Astrocyte (in vitro differentiated cells and primary cell): ENCODE results near the gene TBC1D5. TPM values are rescaled to one million over a fixed set of nuclear protein-coding genes. Genes with fewer than 3 reads are reported as not detected.

Experiments
- DNase-seq: peaks from one replicate; pipeline ENCODE4 v3.0.0-alpha.2; 2010; ENCODE audit warnings: low read depth
- FAIRE-seq: peaks from 2 replicates; lab custom pipeline; 2011; peaks lifted over from hg19 to GRCh38; lab: Jason Lieb, UNC
- H2AFZ ChIP-seq: 2 replicates; pipeline ENCODE4 v1.6.0; 2012; ENCODE audit warnings: low read depth, low read length, inconsistent platforms
- H3K27ac ChIP-seq: 2 replicates; pipeline ENCODE4 v1.5.1; 2011; ENCODE audit warnings: low read depth, low read length, inconsistent platforms
- H3K27me3 ChIP-seq: 2 replicates; pipeline ENCODE4 v1.6.0; 2011; ENCODE audit warnings: low read length, inconsistent platforms; ENCODE audit not compliant: insufficient read depth
- H3K36me3 ChIP-seq: 2 replicates; pipeline ENCODE4 v1.5.1; 2011; ENCODE audit warnings: low read length, inconsistent platforms; ENCODE audit not compliant: insufficient read depth
- H3K4me1 ChIP-seq: 2 replicates; pipeline ENCODE4 v1.5.1; 2011; ENCODE audit warnings: low read length, inconsistent platforms; ENCODE audit not compliant: insufficient read depth
- H3K4me2 ChIP-seq: 2 replicates; pipeline ENCODE4 v1.6.0; 2012; ENCODE audit warnings: low read length, inconsistent platforms
- H3K4me3 ChIP-seq: 2 replicates; pipeline ENCODE4 v1.5.1; 2011; ENCODE audit warnings: low read depth, mild to moderate bottlenecking, low read length, inconsistent platforms; ENCODE audit not compliant: insufficient read depth
- H3K79me2 ChIP-seq: 2 replicates; pipeline ENCODE4 v1.6.0; 2012; ENCODE audit warnings: mild to moderate bottlenecking, low read length, inconsistent platforms; ENCODE audit not compliant: insufficient read depth
- H3K9ac ChIP-seq: 2 replicates; pipeline ENCODE4 v1.6.0; 2012; ENCODE audit warnings: mild to moderate bottlenecking, low read length, inconsistent platforms
- H3K9me3 ChIP-seq: 2 replicates; pipeline ENCODE4 v1.5.1; 2012; ENCODE audit warnings: low read depth, mild to moderate bottlenecking, low read length, inconsistent platforms; ENCODE audit not compliant: insufficient read depth
- H4K20me1 ChIP-seq: 2 replicates; pipeline ENCODE4 v1.6.0; 2012; ENCODE audit warnings: low read length, inconsistent platforms; ENCODE audit not compliant: insufficient read depth
- H3K27ac Mint-ChIP-seq: one replicate; pipeline ENCODE4 v1.8.0; 2021; ENCODE audit warnings: mild to moderate bottlenecking, mixed read lengths; ENCODE audit not compliant: unreplicated experiment
- H3K27me3 Mint-ChIP-seq: one replicate; pipeline ENCODE4 v1.8.0; 2021; ENCODE audit warnings: low read depth, mixed read lengths; ENCODE audit not compliant: unreplicated experiment
- H3K36me3 Mint-ChIP-seq: one replicate; pipeline ENCODE4 v1.8.0; 2021; ENCODE audit warnings: low read depth, mixed read lengths; ENCODE audit not compliant: unreplicated experiment
- H3K4me1 Mint-ChIP-seq: one replicate; pipeline ENCODE4 v1.8.0; 2021; ENCODE audit warnings: low read depth, mixed read lengths; ENCODE audit not compliant: unreplicated experiment
- H3K4me3 Mint-ChIP-seq: one replicate; pipeline ENCODE4 v1.8.0; 2021; ENCODE audit warnings: mild to moderate bottlenecking, moderate library complexity, mixed read lengths; ENCODE audit not compliant: unreplicated experiment
- H3K9me3 Mint-ChIP-seq: one replicate; pipeline ENCODE4 v1.8.0; 2021; ENCODE audit warnings: mild to moderate bottlenecking, mixed read lengths; ENCODE audit not compliant: unreplicated experiment
- EZH2 ChIP-seq: IDR thresholded peaks from 2 replicates; pipeline ENCODE4 v1.6.1; 2012; ENCODE audit warnings: mild to moderate bottlenecking, low read length, inconsistent platforms; ENCODE audit not compliant: insufficient read depth
- total RNA-seq: library from RNA; stranded (reverse); gene quantifications from 2 replicates; pipeline ENCODE4 v1.2.1, GENCODE V29; 2021
- TF ChIP-seq, protein P1 (sequence below): IDR thresholded peaks from 2 replicates; pipeline ENCODE4 v1.5.1; 2011; ENCODE audit warnings: low read depth, mild to moderate bottlenecking, inconsistent platforms, low read length, moderate library complexity; ENCODE audit not compliant: insufficient read depth

TBC1D5 gene
- total RNA-seq, 1 donor from 2014 or later = 23.0 TPM

DNA sequence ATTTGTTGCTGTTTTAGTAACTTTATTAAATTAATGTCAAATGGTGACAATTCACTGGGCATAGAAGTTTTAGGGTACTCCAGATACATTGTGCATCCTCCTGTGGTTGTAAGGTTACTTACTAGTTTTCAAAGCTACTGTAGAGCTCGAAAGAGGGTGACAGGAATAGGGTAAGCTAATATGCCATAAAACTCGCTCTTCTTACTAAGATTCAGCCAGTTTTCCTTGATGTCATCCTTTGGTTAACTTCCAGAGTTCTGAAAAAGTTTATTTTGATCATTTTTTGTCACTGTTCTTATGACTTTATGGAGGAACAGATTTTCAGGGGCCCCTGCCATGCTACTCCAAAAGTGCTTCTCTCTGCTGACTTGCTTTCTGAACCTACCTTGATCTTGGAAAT is 522.8 kb downstream of the TBC1D5 start:
- H3K79me2 ChIP-seq = no peaks in the 10 kb centered on the region
- DNase-seq (no peak), FAIRE-seq (no peak)
- no peak overlapping the region for H3K4me3 Mint-ChIP-seq
- H3K9ac ChIP-seq = no peak overlapping the region
- H4K20me1 ChIP-seq = no peaks in the 10 kb centered on the region
- H3K4me1 Mint-ChIP-seq = no peaks in the 10 kb centered on the region
- peaks cover 3% of the 10 kb centered on the region for H3K36me3 Mint-ChIP-seq
- H3K4me2 ChIP-seq = no peak overlapping the region
- no peak overlapping the region for H2AFZ ChIP-seq
- TF ChIP-seq, protein P1, sequence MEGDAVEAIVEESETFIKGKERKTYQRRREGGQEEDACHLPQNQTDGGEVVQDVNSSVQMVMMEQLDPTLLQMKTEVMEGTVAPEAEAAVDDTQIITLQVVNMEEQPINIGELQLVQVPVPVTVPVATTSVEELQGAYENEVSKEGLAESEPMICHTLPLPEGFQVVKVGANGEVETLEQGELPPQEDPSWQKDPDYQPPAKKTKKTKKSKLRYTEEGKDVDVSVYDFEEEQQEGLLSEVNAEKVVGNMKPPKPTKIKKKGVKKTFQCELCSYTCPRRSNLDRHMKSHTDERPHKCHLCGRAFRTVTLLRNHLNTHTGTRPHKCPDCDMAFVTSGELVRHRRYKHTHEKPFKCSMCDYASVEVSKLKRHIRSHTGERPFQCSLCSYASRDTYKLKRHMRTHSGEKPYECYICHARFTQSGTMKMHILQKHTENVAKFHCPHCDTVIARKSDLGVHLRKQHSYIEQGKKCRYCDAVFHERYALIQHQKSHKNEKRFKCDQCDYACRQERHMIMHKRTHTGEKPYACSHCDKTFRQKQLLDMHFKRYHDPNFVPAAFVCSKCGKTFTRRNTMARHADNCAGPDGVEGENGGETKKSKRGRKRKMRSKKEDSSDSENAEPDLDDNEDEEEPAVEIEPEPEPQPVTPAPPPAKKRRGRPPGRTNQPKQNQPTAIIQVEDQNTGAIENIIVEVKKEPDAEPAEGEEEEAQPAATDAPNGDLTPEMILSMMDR = no peak
- no peak for TF ChIP-seq EZH2
- no peaks in the 10 kb centered on the region for H3K9me3 Mint-ChIP-seq
- H3K4me1 ChIP-seq = no peaks in the 10 kb centered on the region
- no peaks in the 10 kb centered on the region for H3K27me3 ChIP-seq
- H3K27ac Mint-ChIP-seq = no peak overlapping the region
- H3K27me3 Mint-ChIP-seq = no peaks in the 10 kb centered on the region
- no peaks in the 10 kb centered on the region for H3K9me3 ChIP-seq
- H3K27ac ChIP-seq = no peak overlapping the region
- H3K4me3 ChIP-seq = no peak overlapping the region
- no peaks in the 10 kb centered on the region for H3K36me3 ChIP-seq

DNA sequence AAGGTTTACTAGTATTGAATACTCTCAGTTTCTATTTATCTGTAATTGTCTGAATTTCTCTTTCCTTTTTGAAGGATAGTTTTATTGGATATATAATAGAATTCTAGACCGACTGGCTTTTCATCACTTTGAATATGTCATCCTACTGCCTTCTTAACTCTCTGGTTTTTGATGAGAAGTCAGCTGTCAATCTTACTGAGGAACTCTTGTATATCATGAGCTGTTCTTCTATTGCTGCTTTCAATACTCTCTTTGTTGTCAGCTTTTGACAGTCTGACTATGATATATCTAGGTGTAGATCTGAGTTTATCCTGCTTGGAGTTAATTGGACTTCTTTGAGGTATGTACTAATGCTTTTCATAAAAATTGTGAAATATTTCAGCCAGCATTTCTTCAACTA is 523.8 kb downstream of the TBC1D5 start:
- Histone ChIP-seq H3K27ac (no peak overlapping the region), H3K4me1 (no peaks in the 10 kb centered on the region), H2AFZ (no peak overlapping the region), H3K9me3 (no peaks in the 10 kb centered on the region), H3K4me3 (no peak overlapping the region), H3K79me2 (no peaks in the 10 kb centered on the region), H3K9ac (no peak overlapping the region), H3K27me3 (no peaks in the 10 kb centered on the region), H3K36me3 (no peaks in the 10 kb centered on the region), H4K20me1 (no peaks in the 10 kb centered on the region), H3K4me2 (no peak overlapping the region)
- H3K27ac Mint-ChIP-seq = no peak overlapping the region
- no peaks in the 10 kb centered on the region for H3K4me1 Mint-ChIP-seq
- TF ChIP-seq, protein P1 = no peak
- TF ChIP-seq EZH2 = no peak
- DNase-seq (no peak), FAIRE-seq (no peak)
- no peak overlapping the region for H3K4me3 Mint-ChIP-seq
- no peaks in the 10 kb centered on the region for H3K27me3 Mint-ChIP-seq
- no peaks in the 10 kb centered on the region for H3K9me3 Mint-ChIP-seq
- H3K36me3 Mint-ChIP-seq = peaks cover 3% of the 10 kb centered on the region

DNA sequence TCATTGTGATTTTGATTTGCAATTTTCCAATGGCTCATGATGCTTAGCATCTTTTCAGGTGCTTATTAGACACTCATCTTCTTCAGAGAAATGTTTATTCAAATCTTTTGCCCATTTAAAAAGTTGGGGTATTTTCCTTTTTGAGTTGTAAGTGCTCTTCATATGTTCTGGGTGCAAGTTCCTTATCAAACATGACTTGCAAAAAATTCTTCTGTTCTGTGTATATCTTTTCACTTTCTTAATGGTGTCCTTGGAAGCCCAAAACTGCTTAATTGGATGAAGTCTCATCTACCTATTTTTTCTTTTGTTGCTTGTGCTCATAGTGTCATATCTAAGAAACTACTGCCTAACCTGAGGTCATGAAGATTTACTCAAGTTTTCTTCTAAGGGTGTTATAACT is 524.8 kb downstream of the TBC1D5 start:
- Histone ChIP-seq H3K4me3 (no peak overlapping the region), H3K9ac (no peak overlapping the region), H3K27me3 (no peaks in the 10 kb centered on the region), H3K79me2 (no peaks in the 10 kb centered on the region), H3K4me2 (no peak overlapping the region), H3K27ac (no peak overlapping the region), H3K9me3 (no peaks in the 10 kb centered on the region), H3K36me3 (no peaks in the 10 kb centered on the region), H4K20me1 (no peaks in the 10 kb centered on the region), H2AFZ (no peak overlapping the region), H3K4me1 (no peaks in the 10 kb centered on the region)
- no peak for TF ChIP-seq EZH2
- TF ChIP-seq, protein P1 = no peak
- H3K4me1 Mint-ChIP-seq = no peaks in the 10 kb centered on the region
- FAIRE-seq = no peak
- H3K27me3 Mint-ChIP-seq = no peaks in the 10 kb centered on the region
- DNase-seq = no peak
- H3K9me3 Mint-ChIP-seq = no peaks in the 10 kb centered on the region
- H3K4me3 Mint-ChIP-seq = no peak overlapping the region
- H3K36me3 Mint-ChIP-seq = peaks cover 3% of the 10 kb centered on the region
- H3K27ac Mint-ChIP-seq = no peak overlapping the region
